Activated CD4-positive, alpha-beta T cell treated with anti-CD3 and anti-CD28 coated beads for 24 hours (primary cell): ENCODE data around the gene MROH8.
"Not testable (repeated sequence)": the region's sequence is repeated elsewhere in the genome, so short reads cannot be mapped to it uniquely, and the experiment has no call there.

ENCODE experiments used
- DNase-seq, 2 donors: peaks; one replicate each; pipeline ENCODE4 v3.0.0-alpha.2; 2020; ENCODE audit warnings: low read depth in 2 of 2

MROH8 gene

DNA sequence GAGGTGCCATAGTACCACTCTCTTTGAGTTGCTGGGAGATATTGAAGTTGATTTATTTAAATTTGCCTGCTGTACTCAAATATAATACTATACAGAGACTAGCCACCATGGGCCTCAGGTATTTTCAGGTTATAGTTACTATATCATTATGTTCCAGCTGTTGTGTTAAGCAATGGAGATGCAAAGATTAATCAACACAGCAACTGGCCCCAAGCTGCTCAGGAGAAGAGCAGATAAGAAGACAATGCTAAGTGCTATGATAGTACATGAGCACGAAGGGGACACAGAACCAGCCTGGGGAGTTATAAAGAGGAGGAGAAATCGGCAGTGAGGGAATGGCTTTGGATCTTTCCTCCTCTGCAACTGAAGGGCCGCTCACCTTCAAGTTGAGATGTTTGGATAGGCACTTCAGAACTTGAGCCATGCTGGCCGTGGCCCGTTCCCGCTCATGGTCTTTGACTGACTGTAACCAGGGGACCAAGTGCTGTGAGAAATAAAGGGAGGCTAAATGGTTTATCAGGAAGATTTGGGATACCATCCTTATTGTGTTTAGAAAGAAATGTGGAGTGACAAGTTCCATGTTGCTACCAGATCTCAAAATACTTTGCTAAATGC is 24.6 kb downstream of the MROH8 start:
- no peak for DNase-seq

DNA sequence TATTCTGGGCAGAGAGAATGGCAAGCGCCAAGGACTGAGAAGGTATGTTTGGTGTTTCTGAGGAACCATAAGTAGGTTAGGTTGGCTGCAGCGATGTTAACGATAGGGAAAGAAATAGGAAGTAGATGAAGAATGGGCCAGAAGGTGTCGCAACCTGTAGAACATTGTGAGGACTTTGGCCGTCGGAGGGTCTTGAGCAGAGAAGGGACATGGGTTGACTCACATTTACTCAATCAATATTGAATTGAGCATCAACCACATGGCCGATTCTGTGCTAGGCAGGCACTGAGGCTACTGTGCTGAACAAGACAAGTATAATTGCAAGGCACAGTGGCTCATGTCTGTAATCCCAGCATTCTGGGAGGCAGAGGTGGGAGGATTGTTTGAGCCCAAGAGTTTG is 27.1 kb downstream of the MROH8 start:
- no peak for DNase-seq

DNA sequence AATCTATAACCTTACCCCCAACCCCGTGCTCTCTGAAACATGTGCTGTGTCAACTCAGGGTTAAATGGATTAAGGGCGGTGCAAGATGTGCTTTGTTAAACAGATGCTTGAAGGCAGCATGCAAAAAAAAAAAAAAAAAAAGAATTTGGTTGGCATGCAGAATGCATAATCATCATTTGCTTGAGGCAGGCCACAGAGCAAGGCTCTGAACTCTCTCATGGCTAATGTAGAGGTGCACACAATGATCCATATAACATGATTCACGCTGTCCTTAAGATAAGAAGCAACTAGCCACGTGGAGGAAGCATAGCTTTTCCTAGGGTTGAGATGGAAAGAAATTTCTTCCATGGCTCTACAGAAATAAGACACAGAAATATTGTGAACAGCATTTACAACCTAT is 27.8 kb downstream of the MROH8 start:
- DNase-seq, result no peak

DNA sequence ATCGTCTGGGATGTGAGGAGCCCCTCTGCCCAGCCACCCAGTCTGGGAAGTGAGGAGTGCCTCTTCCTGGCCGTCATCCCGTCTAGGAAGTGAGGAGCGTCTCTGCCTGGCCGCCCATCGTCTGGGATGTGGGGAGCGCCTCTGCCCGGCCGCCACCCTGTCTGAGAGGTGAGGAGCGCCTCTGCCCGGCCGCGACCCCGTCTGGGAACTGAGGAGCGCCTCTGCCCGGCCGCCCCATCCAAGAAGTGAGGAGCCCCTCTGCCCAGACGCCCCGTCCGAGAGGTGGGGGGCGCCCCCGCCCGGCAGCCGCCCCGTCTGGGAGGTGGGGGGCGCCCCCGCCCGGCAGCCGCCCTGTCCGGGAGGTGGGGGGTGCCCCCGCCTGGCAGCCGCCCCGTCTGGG is 28.5 kb downstream of the MROH8 start:
- DNase-seq, result not testable (repeated sequence)

DNA sequence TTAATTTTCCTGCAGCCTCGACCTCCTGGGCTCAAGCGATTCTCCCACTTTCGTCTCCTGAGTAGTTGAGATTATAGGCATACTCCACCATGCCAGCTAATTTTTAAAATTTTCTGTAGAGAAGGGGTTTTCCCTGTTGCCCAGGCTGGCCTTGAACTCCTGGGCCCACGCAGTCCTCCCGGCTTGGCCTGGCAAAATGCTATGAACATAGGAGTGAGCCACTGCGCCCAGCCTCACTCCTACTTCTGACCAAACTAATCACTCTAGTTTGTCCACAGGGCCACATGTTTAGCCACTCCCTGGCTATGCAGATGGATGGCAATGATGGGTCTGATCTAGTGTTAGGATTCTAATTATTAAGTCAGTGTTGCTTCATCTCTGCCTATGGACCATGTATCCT is 32.1 kb downstream of the MROH8 start:
- no peak for DNase-seq

DNA sequence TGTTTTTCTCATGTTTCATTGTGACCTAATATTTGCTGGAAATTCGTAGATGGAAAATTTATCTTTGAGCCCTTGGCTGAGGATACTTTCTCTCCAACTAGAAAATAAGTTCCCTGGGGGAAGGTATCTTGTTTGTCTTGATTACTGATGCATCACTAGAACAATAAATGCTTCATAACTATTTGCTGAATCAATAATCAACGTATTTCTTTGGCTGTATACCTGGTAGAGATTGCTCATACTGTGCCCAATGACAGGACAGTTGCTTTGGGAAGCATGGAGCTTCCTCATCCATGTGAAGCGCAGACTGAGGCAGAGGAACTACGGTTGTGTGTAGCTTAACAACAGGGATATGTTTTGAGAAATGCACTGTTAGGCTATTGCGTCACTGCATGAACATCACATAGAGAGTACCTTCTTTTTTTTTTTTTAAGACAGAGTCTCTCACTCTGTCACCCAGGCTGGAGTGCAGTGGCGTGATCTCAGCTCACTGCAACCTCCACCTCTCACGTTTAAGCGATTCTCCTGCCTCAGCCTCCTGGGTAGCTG is 34.4 kb downstream of the MROH8 start:
- DNase-seq, result no peak

DNA sequence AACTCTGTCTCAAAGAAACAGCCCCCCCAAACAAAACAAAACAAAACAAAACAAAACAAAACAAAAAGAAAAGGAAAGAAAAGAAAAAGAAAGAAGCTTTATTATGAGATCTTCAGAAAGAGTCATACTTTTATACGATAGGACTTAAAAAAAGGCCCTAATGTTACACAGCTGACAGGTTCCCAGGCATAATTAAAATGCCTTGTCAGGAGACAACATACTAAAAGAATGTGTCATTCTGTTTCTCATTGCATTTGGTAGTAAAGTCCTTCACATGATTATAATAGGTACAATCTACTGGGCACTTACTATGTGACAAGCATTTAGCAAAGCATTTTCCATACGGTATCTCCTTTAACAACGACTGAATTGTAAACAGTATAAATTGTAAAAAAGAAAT is 36.6 kb downstream of the MROH8 start:
- no peak for DNase-seq

DNA sequence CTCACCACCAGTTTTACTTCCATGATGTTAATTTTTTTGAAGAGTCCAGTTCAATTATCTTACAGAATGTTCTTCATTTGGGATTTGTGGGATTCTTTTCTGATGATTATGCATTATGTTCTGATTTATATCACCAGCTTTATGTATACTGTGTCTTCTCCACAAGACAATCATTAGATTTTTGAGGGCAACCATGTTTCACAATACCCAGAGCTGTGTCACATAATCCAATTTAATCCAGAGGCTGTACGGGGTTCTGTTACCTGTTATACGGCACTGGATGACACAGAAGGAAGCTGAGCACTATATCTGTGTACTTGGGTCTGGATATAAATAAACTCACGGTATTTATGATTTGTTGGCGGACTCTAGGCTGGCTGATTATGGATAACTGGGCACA is 41.8 kb downstream of the MROH8 start:
- no peak for DNase-seq

DNA sequence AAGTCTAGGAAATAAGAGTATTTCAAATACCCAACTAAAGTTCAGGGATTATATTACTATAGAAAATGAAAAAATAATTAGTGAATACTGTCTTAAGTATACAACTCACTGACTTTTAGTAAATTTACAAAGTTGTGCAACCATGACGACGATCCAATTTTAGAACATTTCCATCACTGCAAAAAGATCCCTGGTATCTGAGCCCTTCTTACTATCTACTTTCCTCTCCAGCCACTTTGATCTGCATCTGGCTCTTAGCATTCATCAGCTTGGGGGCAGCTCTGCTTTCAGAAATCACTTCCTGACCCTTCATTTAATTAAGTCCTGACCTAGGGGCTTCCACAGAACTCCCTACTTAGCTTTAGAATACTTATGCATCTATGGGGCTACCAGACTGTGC is 45.4 kb downstream of the MROH8 start:
- DNase-seq, result no peak

DNA sequence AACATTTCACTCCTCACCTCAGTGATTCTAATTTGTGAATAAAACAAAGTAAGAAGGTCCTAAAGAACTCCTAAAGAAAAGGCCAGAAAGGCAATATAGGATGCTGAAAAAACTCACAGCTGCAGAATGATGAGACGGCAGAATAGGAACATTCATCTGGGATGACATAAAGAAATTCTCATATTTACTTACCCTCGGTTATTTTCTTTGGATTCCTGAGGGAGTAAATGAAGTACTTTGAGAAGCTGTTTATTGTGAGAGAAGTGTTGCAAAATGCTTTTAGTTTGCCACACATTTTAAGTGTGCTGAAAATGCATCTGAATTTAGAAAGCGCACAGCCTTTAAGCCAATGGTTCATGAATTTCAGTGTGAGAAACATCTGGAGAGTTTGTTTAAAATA is 47.9 kb downstream of the MROH8 start:
- no peak for DNase-seq

DNA sequence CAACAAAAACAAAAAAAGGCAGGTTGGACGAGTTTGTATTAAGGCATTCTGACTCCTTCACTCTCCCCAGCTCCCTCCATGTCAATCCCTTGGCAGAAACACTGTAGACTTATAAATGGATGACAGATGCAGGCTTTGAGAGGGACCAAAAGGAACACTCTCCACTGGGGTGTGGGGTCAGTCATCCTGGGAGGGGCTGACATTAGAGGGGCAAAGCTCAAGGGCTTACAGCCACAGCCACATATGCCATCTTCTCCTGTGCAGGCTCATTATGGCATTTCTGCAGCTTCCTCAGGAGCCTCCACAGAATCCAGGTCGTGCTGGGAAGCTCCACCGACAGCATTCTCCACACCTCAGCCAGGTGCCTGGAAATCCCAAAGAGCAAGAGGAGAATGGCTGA is 50.5 kb downstream of the MROH8 start:
- no peak for DNase-seq

DNA sequence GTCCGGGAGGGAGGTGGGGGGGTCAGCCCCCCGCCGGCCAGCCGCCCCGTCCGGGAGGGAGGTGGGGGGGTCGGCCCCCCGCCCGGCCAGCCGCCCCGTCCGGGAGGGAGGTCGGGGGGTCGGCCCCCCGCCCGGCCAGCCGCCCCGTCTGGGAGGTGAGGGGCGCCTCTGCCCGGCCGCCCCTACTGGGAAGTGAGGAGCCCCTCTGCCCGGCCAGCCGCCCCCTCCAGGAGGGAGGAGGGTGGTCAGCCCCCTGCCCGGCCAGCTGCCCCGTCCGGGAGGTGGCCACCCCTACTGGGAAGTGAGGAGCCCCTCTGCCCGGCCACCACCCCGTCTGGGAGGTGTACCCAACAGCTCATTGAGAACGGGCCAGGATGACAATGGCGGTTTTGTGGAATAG is 53.1 kb downstream of the MROH8 start:
- not testable (repeated sequence) for DNase-seq

DNA sequence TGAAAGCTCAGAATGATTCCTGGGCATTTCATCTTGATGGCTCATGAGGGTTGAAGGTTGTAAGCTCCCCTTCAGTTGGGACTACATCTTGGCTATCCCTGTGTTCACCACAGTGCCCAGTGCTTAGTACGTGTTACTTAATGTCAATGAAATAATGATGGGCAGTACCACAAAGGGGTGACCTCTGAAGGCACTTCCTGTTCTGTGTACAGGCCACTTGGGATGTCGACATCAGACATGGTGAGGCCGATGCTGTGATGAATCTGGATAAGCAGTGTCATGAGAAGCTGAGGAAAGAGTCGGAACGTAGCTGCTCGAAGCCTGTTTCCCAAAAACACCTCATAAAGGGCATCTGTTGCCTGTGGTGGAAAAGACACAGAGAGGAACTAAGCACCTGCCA is 55.9 kb downstream of the MROH8 start:
- no peak for DNase-seq

DNA sequence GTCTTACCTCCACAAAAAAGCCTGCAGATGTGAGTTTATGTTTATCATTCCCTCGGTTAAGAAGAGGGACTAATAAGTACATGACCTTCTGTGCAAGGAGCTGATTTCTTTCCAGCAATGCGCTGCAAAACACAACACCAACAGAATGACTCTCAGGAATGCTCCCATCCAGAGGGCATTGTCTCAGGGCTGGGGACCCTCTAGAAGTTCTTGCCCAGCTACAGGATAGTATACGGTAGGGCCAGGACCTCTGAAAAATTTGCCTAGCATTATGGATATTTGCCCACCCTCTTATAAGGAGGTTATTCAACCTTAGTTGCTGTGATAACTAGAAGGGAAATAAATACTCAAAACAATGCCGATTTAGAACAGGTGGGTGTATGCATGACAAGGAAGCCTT is 58.9 kb downstream of the MROH8 start:
- no peak for DNase-seq

DNA sequence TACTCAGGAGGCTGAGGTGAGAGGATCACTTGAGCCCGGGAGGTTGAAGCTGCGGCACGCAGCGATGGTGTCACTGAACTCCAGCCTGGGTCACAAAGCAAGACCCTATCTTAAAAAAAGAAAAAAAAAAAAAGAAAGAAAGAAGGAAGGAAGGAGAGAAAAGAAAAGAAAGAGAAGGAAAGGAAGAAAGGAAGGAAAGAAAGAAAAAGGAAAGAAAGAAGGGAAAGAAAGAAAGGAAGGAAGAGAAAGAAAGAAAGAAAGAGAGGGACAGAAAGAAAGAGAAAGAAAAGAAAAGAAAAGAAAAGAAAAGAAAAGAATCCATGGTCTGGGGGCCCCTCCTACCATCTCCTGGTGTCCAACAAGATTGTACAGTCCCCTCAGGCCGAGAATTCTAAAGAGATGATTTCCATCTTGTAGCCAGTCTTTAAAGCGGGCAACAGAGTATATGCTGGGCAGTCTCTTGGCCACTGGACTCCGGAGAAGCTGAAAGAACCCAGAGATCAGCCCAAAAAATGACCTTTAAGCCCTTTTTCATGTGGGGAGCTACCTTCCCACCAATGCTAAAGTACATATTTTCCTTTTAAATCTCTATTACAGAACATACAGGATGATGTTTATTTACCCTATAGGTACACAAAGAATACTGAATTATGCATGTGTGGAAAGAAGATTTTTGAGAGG is 59.9 kb downstream of the MROH8 start:
- DNase-seq, result no peak

DNA sequence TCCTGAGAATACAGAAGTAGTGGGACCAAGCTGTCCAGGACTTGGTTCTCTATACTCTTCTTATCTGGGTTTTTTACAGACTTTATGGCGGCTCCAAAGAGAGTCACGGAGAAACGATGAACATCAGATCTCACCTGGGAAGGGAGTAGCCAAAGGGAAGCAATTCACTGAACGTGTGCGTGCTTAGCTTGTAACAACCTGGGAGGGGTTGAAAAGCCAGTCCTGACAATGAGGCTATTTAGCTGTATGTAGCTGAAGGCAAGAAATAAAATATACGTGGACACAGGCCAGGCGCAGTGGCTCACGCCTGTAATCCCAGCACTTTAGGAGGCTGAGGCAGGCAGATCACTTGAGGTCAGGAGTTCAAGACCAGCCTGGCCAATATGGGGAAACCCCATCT is 65.3 kb downstream of the MROH8 start:
- DNase-seq, result no peak

DNA sequence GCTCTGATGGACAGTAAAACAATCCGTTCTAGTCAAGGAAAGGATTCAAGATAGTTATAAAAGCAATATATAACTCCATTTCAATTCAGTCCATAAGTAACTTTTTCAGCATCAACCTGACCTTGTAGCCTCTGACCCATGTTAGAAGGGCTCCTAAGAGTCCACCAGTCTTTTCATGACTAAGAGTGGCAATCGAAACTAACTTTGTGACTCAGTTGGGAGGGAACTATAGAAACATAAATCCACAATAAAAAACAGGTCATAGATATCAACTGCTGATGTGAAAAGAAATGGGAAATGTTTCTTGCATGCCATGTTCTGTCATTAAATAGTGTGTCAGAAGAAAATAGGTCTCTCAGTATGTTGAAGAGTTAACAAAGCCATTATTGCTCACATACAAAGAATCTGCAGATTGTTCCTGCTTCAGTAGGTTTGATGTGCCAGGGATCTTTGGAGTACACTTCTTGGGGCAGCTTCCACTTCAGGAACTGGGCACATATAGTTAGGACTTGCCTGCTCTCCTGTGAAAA is 67.4 kb downstream of the MROH8 start:
- DNase-seq, result no peak

DNA sequence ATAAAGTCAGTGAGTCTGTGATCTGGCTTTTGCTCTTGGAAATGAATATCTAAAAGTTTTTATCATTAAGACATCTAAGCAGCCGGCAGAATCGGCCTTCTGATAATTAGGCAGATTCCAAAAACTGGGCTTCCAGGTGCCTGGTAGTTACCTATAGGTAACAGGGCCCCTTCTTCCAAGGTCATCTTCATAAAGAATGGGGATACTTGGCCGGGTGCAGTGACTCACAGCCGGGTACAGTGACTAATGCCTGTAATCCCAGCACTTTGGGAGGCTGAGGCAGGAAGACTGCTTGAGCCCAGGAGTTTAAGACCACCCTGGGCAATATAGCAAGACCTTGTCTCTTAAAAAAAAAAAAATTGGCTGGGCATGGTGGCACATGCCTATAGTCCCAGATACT is 70.7 kb downstream of the MROH8 start:
- no peak for DNase-seq

DNA sequence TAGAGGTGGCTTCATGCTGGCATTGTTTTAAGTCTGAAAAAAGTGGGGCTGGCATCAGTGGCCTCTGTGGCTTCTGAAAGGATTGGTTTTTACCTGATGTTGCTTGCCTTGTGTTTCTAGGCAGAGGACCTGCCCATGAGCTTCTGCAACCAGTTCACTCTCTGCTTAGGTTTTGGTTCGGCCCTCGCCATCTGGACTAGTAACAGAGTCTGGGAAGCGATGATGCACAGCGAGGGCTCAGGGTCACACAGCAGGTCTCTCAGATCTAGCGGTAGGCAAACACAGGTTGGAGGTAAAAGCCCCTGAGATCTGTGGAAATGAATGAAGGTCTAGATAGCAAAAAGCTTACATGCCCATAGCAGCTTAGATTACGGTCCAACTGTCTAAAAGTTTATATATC is 76.8 kb downstream of the MROH8 start:
- no peak for DNase-seq

DNA sequence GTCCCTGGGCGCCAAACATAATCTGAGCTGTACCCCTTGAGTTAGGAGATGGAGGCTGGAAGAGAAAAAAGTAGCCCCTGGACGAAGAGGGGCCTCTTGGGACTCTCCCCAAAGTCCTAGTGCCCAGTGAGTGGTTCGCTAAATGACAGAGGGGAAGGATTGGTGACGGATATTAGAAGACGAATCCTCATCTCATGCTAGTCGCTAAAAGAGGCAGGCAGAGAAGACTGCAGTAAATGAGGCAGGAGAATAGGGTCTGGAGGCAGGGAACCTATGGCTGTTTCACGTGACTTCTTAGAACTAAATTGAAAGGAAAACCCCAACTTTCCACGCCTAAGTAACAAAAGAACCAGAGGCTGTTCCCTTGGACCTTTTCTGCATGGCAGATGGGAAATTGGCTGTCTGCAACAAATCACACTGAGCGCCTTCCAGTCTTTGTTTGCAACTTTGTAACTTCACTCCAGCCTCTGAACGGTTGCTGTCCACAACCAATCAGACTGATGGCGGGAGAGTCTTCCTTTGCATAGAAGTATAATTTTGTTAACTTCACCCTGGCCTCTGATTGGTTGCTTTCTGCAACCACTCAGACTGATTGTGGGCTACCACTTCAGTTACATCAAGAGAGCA is 82.8 kb downstream of the MROH8 start:
- no peak for DNase-seq

DNA sequence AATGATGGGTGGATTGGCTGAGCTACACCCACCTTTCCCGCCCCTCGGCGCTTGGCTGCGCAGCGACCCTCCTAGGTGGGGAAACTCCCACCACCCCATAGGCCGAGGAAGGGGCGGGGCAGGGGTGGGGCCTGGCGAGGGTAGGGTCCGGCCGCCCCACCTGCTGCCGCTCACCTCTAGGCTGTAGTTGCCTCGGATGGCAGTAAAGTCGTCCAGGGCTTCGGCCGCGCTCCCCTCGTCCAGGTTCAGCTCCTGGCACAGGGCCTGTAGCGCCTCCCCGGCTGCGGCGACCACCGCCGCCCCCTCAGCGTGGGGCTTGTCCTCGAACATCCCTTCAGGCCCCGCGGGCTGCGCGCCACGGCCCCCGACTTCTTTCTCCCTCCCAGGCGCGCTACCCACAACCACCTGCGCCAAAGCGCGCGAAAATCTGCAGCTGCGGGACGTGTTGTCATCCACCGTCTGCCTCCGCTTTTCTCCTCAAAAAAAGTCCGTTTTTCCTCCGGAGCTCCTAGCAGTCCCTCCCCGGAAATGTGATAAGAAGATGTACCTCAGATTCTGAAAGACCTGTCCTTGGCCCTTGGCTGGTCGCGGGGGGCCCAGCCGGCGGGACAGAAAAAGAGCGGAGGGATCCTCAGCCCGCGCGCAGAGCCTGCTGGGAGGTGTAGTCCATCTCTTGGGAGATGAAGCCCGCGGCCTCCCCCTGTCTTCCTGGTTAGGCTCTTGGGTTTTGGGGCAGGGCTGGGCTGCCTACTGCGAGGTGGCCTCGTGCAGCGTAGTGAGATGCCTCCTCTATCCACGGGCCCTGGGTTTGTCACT is 83.5 kb downstream of the MROH8 start, which contains the start of gene RBL1:
Gene RBL1, minus strand, starts transcription at position 399 of the 816 bp plus-strand sequence. Its CDS starts 69 bp downstream, at position 330.
- DNase-seq, result peak; percentile 78 to 80

DNA sequence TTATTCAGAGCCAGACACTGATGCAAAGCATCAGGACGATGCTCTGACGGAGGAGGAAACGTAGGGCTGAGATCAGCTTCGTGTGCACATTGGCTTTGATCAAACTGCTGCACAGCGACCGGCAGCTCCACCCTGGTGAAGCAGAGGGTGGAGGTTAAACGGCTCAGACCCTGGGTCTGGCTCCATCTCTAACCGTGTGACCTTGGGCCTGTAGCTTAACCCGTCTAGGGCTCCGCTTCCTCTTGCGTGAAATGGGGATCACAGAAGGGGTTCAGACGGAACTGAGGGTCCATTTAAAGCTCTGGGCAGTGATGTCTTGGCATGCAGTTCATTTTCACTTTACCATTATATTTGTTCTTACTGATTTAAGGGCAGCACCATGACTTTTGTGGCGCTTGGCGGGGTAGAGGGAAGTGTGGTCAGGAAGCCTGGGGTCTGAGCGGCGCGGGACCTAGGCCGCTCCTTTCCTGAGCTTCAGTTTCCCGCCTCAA is 84.2 kb downstream of the MROH8 start:
- no peak for DNase-seq
